H1 (cell line): ENCODE measurements around the gene PLIN4. TPM values are rescaled to one million over a fixed set of nuclear protein-coding genes. Genes with fewer than 3 reads are reported as not detected.
A peak's percentile ranks its signal among the peaks of the same experiment; 100 is the strongest.

Source experiments
- CTCF ChIA-PET: fragments of 300-600 bp; sonication (Branson Sonifier 250); formaldehyde crosslinking; loops from one replicate; lab custom pipeline; 2021; ENCODE audit not compliant: partially characterized antibody; lab: Charles Lee
- POLR2A ChIA-PET: fragments of 300-600 bp; sonication (Branson Sonifier 250); formaldehyde crosslinking; loops from one replicate; lab custom pipeline; 2021; ENCODE audit warnings: inconsistent platforms; ENCODE audit not compliant: partially characterized antibody; lab: Charles Lee
- DNase-seq, 2 experiments: peaks; one replicate each; pipeline versions ENCODE4 v3.0.0 to v3.0.0-alpha.2; 2010 to 2022; ENCODE audit warnings: low spot score in 2 of 2, low read depth in 1 of 2, mixed read lengths in 1 of 2
- FAIRE-seq: peaks from 2 replicates; lab custom pipeline; 2011; peaks lifted over from hg19 to GRCh38; lab: Jason Lieb, UNC
- H2AFZ ChIP-seq: 2 replicates; pipeline ENCODE4 v1.8.1; 2012; ENCODE audit warnings: low read length, inconsistent platforms
- H2AK5ac ChIP-seq: 2 replicates; pipeline ENCODE4 v1.6.1; 2013; ENCODE audit warnings: low read depth, low read length
- H2BK120ac ChIP-seq: replicated peaks from 2 replicates; pipeline ENCODE3; 2013; ENCODE audit warnings: low read depth, low read length, inconsistent platforms
- H2BK12ac ChIP-seq: 2 replicates; pipeline ENCODE4 v1.6.1; 2013; ENCODE audit warnings: low read depth, low read length
- H2BK15ac ChIP-seq: 2 replicates; pipeline ENCODE4 v1.6.1; 2013; ENCODE audit warnings: low read length
- H2BK20ac ChIP-seq: 2 replicates; pipeline ENCODE4 v1.6.1; 2013; ENCODE audit warnings: low read length
- H2BK5ac ChIP-seq: 2 replicates; pipeline ENCODE4 v1.6.1; 2013; ENCODE audit warnings: low read depth, low read length
- H3K14ac ChIP-seq: 2 replicates; pipeline ENCODE4 v1.6.1; 2013; ENCODE audit warnings: inconsistent platforms; ENCODE audit not compliant: insufficient read length
- H3K18ac ChIP-seq: 2 replicates; pipeline ENCODE4 v1.6.1; 2013; ENCODE audit warnings: low read length; ENCODE audit errors: extremely low read depth
- H3K23ac ChIP-seq: 2 replicates; pipeline ENCODE4 v1.6.1; 2013; ENCODE audit warnings: inconsistent platforms; ENCODE audit not compliant: insufficient read length
- H3K23me2 ChIP-seq: 2 replicates; pipeline ENCODE4 v1.6.1; 2013; ENCODE audit warnings: low read depth, low read length
- H3K27ac ChIP-seq: 2 replicates; pipeline ENCODE4 v1.6.1; 2011; ENCODE audit warnings: low read depth, low read length, inconsistent platforms
- H3K27me3 ChIP-seq, 4 experiments: replicated peaks in 1 of 4; 1 replicate in 1 of 4; 2 replicates in 3 of 4; pipeline versions ENCODE4 v1.6.1 to v1.8.1; 2011 to 2013; ENCODE audit warnings: low read length in 3 of 4, mild to moderate bottlenecking in 3 of 4, inconsistent platforms in 2 of 4, mixed read lengths in 2 of 4, moderate library complexity in 1 of 4; ENCODE audit not compliant: control insufficient read depth in 3 of 4, insufficient read depth in 3 of 4; ENCODE audit errors: extremely low read depth in 1 of 4
- H3K36me3 ChIP-seq, 4 experiments: 2 replicates each; pipeline versions ENCODE4 v1.6.1 to v1.8.1; 2011 to 2013; ENCODE audit warnings: mild to moderate bottlenecking in 4 of 4, low read length in 3 of 4, moderate library complexity in 2 of 4, control low read depth in 1 of 4, inconsistent platforms in 1 of 4; ENCODE audit not compliant: insufficient read depth in 4 of 4, control insufficient read depth in 2 of 4
- H3K4ac ChIP-seq: replicated peaks from 2 replicates; pipeline ENCODE3; 2013; ENCODE audit warnings: low read length, low read depth, mixed read lengths, inconsistent platforms; ENCODE audit not compliant: insufficient read length
- H3K4me1 ChIP-seq, 4 experiments: replicated peaks in 1 of 4; 1 replicate in 1 of 4; 2 replicates in 3 of 4; pipeline versions ENCODE4 v1.6.1 to v1.8.1; 2011 to 2013; ENCODE audit warnings: low read length in 3 of 4, inconsistent platforms in 2 of 4, mixed read lengths in 1 of 4; ENCODE audit not compliant: insufficient read depth in 4 of 4, control insufficient read depth in 3 of 4
- H3K4me2 ChIP-seq, 2 experiments: 2 replicates each; pipeline versions ENCODE4 v1.6.1 to v1.8.1; 2011 to 2013; ENCODE audit warnings: low read depth in 2 of 2, low read length in 2 of 2, control low read depth in 1 of 2, inconsistent platforms in 1 of 2, mild to moderate bottlenecking in 1 of 2; ENCODE audit not compliant: insufficient read depth in 1 of 2
- H3K4me3 ChIP-seq, 4 experiments: fragments of 200-600, 300-600 bp in 1 of 4; sonication (generic), shearing (Covaris generic), sonication (Bioruptor Twin) in 1 of 4; 2 replicates each; pipeline versions ENCODE4 v1.5.1 to v1.8.1; 2011 to 2016; ENCODE audit warnings: low read length in 4 of 4, low read depth in 3 of 4, control low read depth in 2 of 4, inconsistent platforms in 2 of 4, mild to moderate bottlenecking in 2 of 4, mixed read lengths in 1 of 4, moderate library complexity in 1 of 4; ENCODE audit not compliant: insufficient read depth in 2 of 4; ENCODE audit errors: extremely low read depth in 1 of 4
- H3K56ac ChIP-seq: replicated peaks from 2 replicates; pipeline ENCODE3; 2013; ENCODE audit warnings: low read depth, mild to moderate bottlenecking, mixed read lengths, low read length, inconsistent platforms; ENCODE audit not compliant: insufficient read length
- H3K79me1 ChIP-seq: 2 replicates; pipeline ENCODE4 v1.6.1; 2013; ENCODE audit warnings: low read depth, low read length, control low read depth
- H3K79me2 ChIP-seq, 2 experiments: 2 replicates each; pipeline versions ENCODE4 v1.6.1 to v1.8.1; 2012 to 2013; ENCODE audit warnings: low read length in 2 of 2, mild to moderate bottlenecking in 2 of 2, inconsistent platforms in 1 of 2; ENCODE audit not compliant: insufficient read depth in 2 of 2, control insufficient read depth in 1 of 2
- H3K9ac ChIP-seq, 4 experiments: replicated peaks in 1 of 4; 1 replicate in 1 of 4; 2 replicates in 3 of 4; pipeline versions ENCODE4 v1.6.1 to v1.8.1; 2011 to 2013; ENCODE audit warnings: low read depth in 3 of 4, low read length in 3 of 4, control low read depth in 2 of 4, mild to moderate bottlenecking in 2 of 4, moderate library complexity in 2 of 4, inconsistent platforms in 1 of 4; ENCODE audit errors: extremely low read depth in 1 of 4
- H3K9me3 ChIP-seq, 2 experiments: 2 replicates each; pipeline versions ENCODE4 v1.6.1 to v1.8.1; 2012 to 2013; ENCODE audit warnings: mild to moderate bottlenecking in 2 of 2, moderate library complexity in 2 of 2, control low read depth in 1 of 2, inconsistent platforms in 1 of 2, low read depth in 1 of 2, low read length in 1 of 2, mixed read lengths in 1 of 2; ENCODE audit not compliant: insufficient read depth in 2 of 2
- H4K20me1 ChIP-seq, 2 experiments: replicated peaks in 1 of 2; 2 replicates each; pipeline versions ENCODE3 to v1.8.1; 2011 to 2013; ENCODE audit warnings: inconsistent platforms in 2 of 2, low read length in 2 of 2, mild to moderate bottlenecking in 1 of 2; ENCODE audit not compliant: insufficient read depth in 2 of 2, control insufficient read depth in 1 of 2
- H4K5ac ChIP-seq: 2 replicates; pipeline ENCODE4 v1.6.1; 2013; ENCODE audit warnings: low read length, low read depth, mixed read lengths, inconsistent platforms; ENCODE audit not compliant: insufficient read length
- H4K8ac ChIP-seq: 2 replicates; pipeline ENCODE4 v1.8.0; 2013; ENCODE audit warnings: mild to moderate bottlenecking, moderate library complexity, low read length, inconsistent platforms; ENCODE audit not compliant: insufficient read depth; ENCODE audit errors: extremely low read depth
- H4K91ac ChIP-seq: replicated peaks from 2 replicates; pipeline ENCODE3; 2013; ENCODE audit warnings: low read length, mixed read lengths, inconsistent platforms; ENCODE audit not compliant: insufficient read length
- CBX5 ChIP-seq: fragments of 300-800, 300-1000 bp; sonication (generic); IDR thresholded peaks from 2 replicates; pipeline ENCODE4 v1.7.1; 2016; ENCODE audit warnings: antibody characterized with exemption, low read length, low read depth
- CTCF ChIP-seq, 3 experiments: IDR thresholded peaks; 1 replicate in 2 of 3; 2 replicates in 1 of 3; pipeline versions ENCODE4 v1.5.1 to v1.6.1; 2011; ENCODE audit warnings: low read length in 3 of 3, mild to moderate bottlenecking in 3 of 3, inconsistent platforms in 2 of 3, low read depth in 1 of 3, moderate library complexity in 1 of 3; ENCODE audit not compliant: insufficient read depth in 1 of 3; ENCODE audit errors: control extremely low read depth in 1 of 3
- EZH2 ChIP-seq: fragments of 200-600 bp; sonication (generic); IDR thresholded peaks from 2 replicates; pipeline ENCODE4 v1.7.1; 2012; ENCODE audit warnings: low read depth, mild to moderate bottlenecking, moderate library complexity, low read length, inconsistent platforms; ENCODE audit not compliant: severe bottlenecking
- GABPA ChIP-seq: IDR thresholded peaks from 2 replicates; pipeline ENCODE4 v1.6.1; 2011; ENCODE audit warnings: mild to moderate bottlenecking, low read length, moderate library complexity, borderline replicate concordance; ENCODE audit not compliant: insufficient read depth
- RAD21 ChIP-seq, 2 experiments: IDR thresholded peaks in 1 of 2; conservative IDR thresholded peaks in 1 of 2; 2 replicates each; pipeline ENCODE4 v1.6.1; 2011; ENCODE audit warnings: low read depth in 2 of 2, low read length in 2 of 2, improper control_type of control experiment in 1 of 2, inconsistent platforms in 1 of 2, mild to moderate bottlenecking in 1 of 2, moderate library complexity in 1 of 2
- TCF12 ChIP-seq: IDR thresholded peaks from 2 replicates; pipeline ENCODE4 v1.6.1; 2011; ENCODE audit warnings: low read depth, mild to moderate bottlenecking, low read length
- WGBS, 2 experiments: shearing (Covaris generic) in 1 of 2; methylation state at CpG; one replicate each; pipeline versions ENCODE4 v1.1.6 to v1.1.7; 2013 to 2015; ENCODE audit warnings: low lambda C conversion rate in 2 of 2, mixed read lengths in 2 of 2, inconsistent platforms in 1 of 2, low coverage in 1 of 2, missing lambda C conversion rate in 1 of 2; ENCODE audit not compliant: insufficient replicate concordance in 2 of 2, insufficient coverage in 1 of 2, insufficient read length in 1 of 2; ENCODE audit errors: extremely low coverage in 1 of 2, missing lambda C conversion rate in 1 of 2; 5-methylcytosine and 5-hydroxymethylcytosine counted together
- polyA plus RNA-seq, 7 experiments: library from polyadenylated mRNA; depleted of rRNA in 3 of 7; stranded (reverse) in 5 of 7; unstranded in 2 of 7; fragments of >200 nt in 5 of 7; fragments of 200-250 nt in 2 of 7; gene quantifications; 1 replicate in 5 of 7; 2 replicates in 1 of 7; 4 replicates in 1 of 7; pipeline versions ENCODE4 v1.2.1 to v1.2.3, GENCODE V29; 2011 to 2013; ENCODE audit warnings: missing spikeins in 2 of 7, mixed read lengths in 2 of 7
- total RNA-seq: library from RNA; stranded (reverse); fragmentation: NEBNext Ultra II Directional; extraction: Animal tissue kit (Norgen Biotek cat#: 25700); gene quantifications from 2 replicates; pipeline ENCODE4 v1.2.1, GENCODE V29; 2021

Gene PLIN4
- total and polyA plus RNA-seq, 2 of the 8 experiments (the other 6 are each of a cell fraction or from before 2014, with no cell fraction given), result 0.35 to 0.45 TPM

DNA sequence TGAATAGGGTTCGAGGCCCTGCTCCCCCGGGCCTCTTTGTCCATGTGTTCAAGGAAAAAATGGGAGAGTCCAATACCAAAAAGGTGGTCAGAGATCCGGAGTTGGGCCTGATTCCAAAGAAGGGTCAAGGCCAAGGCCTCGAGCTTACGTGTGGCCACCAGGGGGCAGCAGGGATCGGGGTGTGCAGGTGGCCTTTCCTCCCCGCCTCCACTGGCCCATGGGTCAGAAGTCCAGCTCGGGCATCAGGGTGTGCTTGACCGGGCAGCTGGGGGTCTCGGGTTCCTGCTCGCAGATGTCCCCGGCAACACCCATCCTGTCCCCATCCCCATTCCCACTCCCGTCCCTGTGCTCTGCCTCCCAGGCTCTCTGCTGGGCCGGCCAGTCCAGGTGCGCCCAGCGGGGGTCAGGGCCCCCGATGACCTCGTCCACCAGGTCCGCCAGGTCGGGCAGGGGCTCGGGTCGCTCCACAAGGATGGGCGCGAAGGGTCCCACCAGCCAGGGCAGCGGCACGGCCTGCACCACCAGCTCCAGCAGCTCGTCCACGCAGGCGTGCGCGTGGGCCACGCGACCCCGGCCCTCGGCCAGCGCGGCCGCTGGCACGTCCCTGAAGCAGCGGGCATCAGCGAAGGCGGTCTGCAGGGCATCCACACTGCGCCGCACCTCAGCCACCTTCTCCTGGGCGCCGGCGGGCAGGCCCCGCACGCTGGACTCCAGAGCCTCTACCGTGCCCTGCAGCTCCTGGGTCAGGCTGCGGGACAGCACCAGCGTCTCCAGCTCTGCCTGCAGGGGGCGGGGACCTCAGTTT lies 5.2 kb upstream of the PLIN4 start:
- WGBS, 2 experiments, result 71% methylated on average over 53 of the region's 53 CpGs; no CpG with 5 or more reads in 1 of the 2 experiments
- POLR2A ChIA-PET, result interaction anchor here (0.9 to 1.6 kb wide), 5 partner anchors 12 to 69 kb away, joined by 3 to 6 read pairs (median 4); partner anchors contain the start of gene PLIN5

More for the DNA sequence above, 5.2 kb upstream of the PLIN4 start:
- no peak overlapping the region for H2BK120ac ChIP-seq
- no peak overlapping the region for H3K4me2 ChIP-seq
- H4K91ac ChIP-seq, result no peak overlapping the region
- H3K4me1 ChIP-seq, result no peaks in the 10 kb centered on the region; a peak in 4 of 7 replicates
- no peak overlapping the region for H3K23ac ChIP-seq
- H3K9ac ChIP-seq, result no peak overlapping the region
- H2BK15ac ChIP-seq, result no peak overlapping the region
- H3K4ac ChIP-seq, result no peak overlapping the region
- H3K14ac ChIP-seq, result no peak overlapping the region
- no peak overlapping the region for H3K4me3 ChIP-seq
- H3K79me2 ChIP-seq, result no peaks in the 10 kb centered on the region
- no peak overlapping the region for H2AK5ac ChIP-seq
- H3K9me3 ChIP-seq, result no peaks in the 10 kb centered on the region
- H3K23me2 ChIP-seq, result no peaks in the 10 kb centered on the region
- no peak overlapping the region for H2BK5ac ChIP-seq
- CTCF ChIA-PET, result interaction anchor here (0.6 to 8.9 kb wide), 38 partner anchors 7 to 290 kb away, joined by 3 to 174 read pairs (median 4); partner anchors contain the start of genes LRG1, PLIN4, PLIN5 and SEMA6B
- no peak overlapping the region for H3K18ac ChIP-seq
- H2BK20ac ChIP-seq, result no peak overlapping the region
- no peak overlapping the region for H3K56ac ChIP-seq
- H3K36me3 ChIP-seq, result no peaks in the 10 kb centered on the region
- H4K5ac ChIP-seq, result no peak overlapping the region
- DNase-seq, result peak in 1 of 2 experiments; percentile 88
- no peak overlapping the region for H2BK12ac ChIP-seq
- H2AFZ ChIP-seq, result no peak overlapping the region
- no peak for TF ChIP-seq EZH2
- TF ChIP-seq RAD21 (IDR thresholded peaks at IDR 0.05 in 1 of 2, conservative IDR thresholded peaks at IDR 0.05 in 1 of 2; ENCODE audit: low read depth in 2 of 2, low read length in 2 of 2), result peak; percentile 48 to 61
- TF ChIP-seq CTCF (IDR thresholded peaks at IDR 0.05; ENCODE audit: control extremely low read depth in 1 of 3, insufficient read depth in 1 of 3, low read depth in 1 of 3, low read length in 3 of 3), result peak; percentile 77 to 96 (median 95)
- peak; percentile 64; the same call in 1 of the 2 replicates for TF ChIP-seq GABPA
- TF ChIP-seq TCF12, result 0 out of 2 replicates have a peak, but pooled peaks have one; percentile 54
- TF ChIP-seq CBX5, result no peak
- TF ChIP-seq, all 59 proteins: peak for 4
- peaks cover 0 to 14% (median 7%) of the 10 kb centered on the region in 4 experiments; a peak in 4 of 7 replicates for H3K27me3 ChIP-seq
- peak; percentile 58 for FAIRE-seq
- H4K20me1 ChIP-seq, result no peaks in the 10 kb centered on the region
- no peak overlapping the region for H3K27ac ChIP-seq
- H3K79me1 ChIP-seq, result no peaks in the 10 kb centered on the region
- H4K8ac ChIP-seq, result peak overlapping the region; percentile 90
